Epithelial cell of esophagus (primary cell): ENCODE data around the gene RPTOR.

Experiments used
- DNase-seq: peaks from one replicate; pipeline ENCODE4 v3.0.0; 2010; ENCODE audit warnings: low read depth
- H3K4me3 ChIP-seq: 2 replicates; pipeline ENCODE4 v1.5.1; 2011; ENCODE audit warnings: mild to moderate bottlenecking, low read length, control low read depth
- TF ChIP-seq, protein P1 (sequence below): IDR thresholded peaks from 2 replicates; pipeline ENCODE4 v1.5.1; 2011; ENCODE audit warnings: low read depth, mild to moderate bottlenecking, low read length, control low read depth, inconsistent platforms; ENCODE audit not compliant: insufficient read depth; ENCODE audit errors: missing control alignments

The RPTOR gene

DNA sequence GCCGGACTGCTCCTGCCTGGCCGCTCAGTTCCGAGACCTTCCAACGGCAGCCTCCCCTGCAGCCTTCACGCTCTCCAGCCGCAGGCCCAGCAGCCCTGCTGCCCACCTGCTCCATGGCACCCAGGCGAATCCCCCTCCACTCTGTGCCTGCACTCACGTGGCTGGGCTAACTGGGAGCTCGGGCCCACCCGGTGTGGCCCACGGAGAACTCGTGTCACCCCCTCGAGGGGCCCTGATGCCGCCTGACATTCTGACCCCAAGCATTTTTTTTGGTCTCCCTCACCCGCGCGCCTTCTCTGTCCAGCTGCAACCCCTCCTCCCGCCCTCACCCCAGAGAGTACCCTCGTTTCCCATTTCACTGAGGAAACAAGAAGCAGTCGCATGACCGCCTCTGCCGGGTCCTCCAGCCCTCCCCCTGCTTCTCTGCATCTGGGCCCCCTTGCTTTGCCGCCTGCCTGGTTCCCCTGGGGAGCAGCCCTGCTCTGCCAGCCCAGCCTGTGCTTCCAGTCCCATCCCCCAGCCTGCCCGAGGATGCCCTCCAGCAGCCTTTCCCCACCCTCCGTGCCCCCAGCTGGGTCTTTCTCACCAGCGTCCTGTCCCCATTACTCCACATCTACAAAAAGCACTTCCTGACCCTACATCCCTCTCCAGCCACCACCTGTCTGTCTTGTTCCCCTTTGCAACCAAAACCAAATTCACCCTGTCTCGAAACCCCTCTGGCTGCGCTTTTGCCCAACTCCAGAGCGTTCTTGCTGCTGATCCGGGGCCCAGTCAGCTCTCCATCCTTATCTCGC lies 300.6 kb downstream of the RPTOR start:
- TF ChIP-seq, protein P1, sequence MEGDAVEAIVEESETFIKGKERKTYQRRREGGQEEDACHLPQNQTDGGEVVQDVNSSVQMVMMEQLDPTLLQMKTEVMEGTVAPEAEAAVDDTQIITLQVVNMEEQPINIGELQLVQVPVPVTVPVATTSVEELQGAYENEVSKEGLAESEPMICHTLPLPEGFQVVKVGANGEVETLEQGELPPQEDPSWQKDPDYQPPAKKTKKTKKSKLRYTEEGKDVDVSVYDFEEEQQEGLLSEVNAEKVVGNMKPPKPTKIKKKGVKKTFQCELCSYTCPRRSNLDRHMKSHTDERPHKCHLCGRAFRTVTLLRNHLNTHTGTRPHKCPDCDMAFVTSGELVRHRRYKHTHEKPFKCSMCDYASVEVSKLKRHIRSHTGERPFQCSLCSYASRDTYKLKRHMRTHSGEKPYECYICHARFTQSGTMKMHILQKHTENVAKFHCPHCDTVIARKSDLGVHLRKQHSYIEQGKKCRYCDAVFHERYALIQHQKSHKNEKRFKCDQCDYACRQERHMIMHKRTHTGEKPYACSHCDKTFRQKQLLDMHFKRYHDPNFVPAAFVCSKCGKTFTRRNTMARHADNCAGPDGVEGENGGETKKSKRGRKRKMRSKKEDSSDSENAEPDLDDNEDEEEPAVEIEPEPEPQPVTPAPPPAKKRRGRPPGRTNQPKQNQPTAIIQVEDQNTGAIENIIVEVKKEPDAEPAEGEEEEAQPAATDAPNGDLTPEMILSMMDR: no peak
- no peak overlapping the region for H3K4me3 ChIP-seq
- DNase-seq: no peak

DNA sequence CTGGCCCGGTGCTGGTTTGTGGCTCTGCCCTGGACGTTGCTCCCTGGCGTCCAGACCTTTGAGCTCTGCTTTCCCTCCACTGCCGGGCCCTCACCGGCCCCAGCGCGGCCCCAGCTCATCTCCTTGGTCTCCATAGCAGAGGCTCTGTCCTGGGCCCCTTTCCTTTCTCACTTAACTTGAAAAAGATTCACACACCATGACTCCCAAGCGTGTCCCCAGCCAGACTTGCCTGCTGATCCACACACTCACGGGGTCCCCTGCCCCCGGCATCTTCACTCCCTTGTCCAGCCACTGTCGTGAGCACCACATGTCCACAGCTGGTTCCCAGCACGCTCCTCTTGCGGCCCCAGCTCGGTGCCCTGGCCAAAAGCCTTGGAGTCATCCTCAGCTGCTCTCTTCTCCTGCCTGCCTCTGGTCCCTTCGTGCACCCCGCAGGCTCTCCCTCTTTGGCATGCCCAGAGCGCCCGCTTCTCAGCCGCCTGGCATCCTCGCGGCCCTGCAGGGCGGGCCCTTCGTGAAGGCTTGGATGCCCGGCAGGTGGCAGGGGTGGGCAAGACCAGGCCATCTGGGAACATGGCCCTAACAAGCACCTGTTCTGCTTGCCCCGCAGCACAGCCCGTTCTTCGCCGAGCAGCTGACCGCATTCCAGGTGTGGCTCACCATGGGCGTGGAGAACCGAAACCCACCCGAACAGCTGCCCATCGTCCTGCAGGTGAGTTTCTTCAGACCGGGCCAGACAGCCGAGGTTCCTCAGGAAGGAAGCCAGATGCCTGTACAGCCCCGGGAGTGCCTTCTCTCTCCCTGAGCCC lies 301.4 kb downstream of the RPTOR start:
- DNase-seq: no peak
- no peak overlapping the region for H3K4me3 ChIP-seq
- TF ChIP-seq, protein P1: no peak

DNA sequence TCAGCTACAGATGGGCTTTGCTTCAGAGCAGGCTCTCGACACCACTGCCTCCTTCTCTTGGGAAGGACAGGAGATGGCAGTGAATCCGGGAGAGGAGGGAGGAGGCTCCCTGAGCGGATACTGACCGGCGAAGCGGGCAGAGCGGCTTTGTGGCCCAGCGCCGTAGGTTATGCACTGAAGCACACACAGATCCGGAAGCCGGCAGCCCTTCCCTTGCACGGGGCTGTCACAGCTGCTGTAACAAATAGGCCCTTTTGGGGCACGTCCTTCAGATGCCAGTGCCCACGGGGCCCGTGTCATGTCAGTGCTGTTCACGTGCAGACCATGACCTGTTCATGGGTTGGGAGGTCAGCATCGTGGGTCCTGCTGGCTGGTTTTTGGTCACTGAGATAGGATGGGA lies 302.3 kb downstream of the RPTOR start:
- H3K4me3 ChIP-seq: no peak overlapping the region
- no peak for DNase-seq
- TF ChIP-seq, protein P1: no peak

DNA sequence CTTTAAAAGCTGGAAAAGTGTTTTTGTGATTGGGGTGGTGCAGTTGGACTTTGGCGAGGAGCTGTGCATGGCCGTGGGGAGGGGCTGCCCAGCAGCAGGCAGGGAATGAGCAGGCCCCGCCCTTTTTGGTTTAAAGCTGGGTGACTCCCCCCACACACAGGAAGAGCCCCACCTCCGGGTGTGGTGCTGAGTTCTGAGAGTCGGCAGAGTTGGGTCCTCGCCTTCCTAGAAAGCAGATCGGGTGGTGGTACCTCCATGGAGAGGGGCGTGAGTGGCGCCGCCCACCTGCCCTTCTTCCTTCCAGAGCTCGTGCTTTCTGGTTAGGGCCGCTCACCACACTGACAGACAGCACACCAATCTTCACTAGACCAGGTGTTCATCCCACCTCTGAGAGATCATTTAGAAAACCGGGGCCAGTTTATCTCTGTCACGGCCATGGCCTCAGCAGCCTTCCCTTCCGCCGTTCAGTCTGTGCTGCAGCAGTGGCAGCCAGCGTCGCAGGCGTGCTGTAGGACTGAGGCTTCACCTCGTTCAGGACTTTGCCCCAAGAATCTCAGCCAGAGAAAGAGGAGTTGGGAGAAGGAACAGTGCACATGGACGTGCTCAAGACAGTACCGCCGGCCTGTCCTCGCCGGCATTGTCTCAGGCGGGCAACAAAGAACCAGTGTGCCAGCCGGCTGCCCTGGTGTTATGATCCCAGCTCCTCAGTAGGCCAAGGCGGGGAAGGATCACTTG lies 303.0 kb downstream of the RPTOR start:
- TF ChIP-seq, protein P1: no peak
- DNase-seq: no peak

DNA sequence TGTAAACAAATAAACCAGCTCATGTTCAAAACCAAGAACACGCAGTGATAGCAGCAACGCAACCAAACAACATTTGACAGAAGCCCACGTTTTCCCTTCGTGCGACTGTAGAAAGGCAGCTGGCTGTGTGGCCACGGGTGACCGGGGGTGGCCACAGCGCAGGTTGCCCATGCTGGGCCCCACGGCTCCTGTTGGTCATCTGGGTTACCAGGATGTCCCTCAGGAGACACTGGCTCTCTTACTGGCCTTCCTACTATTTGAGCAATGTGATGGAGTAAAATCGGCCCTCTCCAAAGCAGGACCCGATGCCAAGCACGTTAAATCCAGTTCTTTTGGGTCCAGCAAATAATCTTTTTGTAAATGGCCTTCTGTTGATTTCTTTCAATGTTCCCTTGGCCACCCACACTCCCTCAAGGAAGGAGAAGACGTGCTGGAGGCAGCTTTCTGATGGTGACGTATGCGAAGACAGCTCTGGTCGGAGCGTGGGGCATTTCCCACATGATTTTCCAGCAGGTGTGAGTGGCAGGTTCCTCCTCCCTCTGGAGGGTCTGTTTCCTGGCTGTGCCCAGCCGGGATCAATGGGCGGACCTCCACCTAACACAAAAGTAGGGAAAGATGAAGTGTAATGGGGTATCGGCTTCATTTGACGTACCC lies 303.9 kb downstream of the RPTOR start:
- TF ChIP-seq, protein P1: no peak
- no peak for DNase-seq
- H3K4me3 ChIP-seq: no peak overlapping the region

More for the DNA sequence above, 303.0 kb downstream of the RPTOR start:
- no peak overlapping the region for H3K4me3 ChIP-seq

DNA sequence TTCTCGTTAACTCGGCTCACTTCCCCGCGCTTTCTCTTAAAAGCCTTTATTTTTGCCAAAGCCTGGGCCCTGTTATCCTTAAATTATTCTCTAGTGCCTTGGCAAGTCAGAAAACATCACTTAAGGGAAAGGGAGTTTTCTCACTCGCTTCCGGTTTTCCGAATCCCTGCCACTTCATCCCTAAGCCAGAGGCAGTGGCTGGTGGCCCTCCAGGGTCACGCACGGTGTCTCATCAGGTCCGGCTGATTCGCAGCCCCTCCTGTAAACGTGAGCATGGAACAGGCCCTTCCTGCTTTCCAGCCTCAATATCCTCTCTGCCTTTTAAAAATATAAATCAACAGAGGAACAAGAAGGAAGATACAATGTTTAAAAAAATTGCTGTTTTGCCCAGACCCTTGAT lies 304.5 kb downstream of the RPTOR start:
- TF ChIP-seq, protein P1: no peak
- no peak overlapping the region for H3K4me3 ChIP-seq
- DNase-seq: no peak
